GM19468 (cell line): Measurements from ENCODE around the gene NMRK1.
A peak's percentile ranks its signal among the peaks of the same experiment; 100 is the strongest.

ENCODE experiments used
- ATAC-seq: cut with Tn5 transposase; IDR thresholded peaks from one replicate; pipeline ENCODE4 v1.9.1; 2021; ENCODE audit warnings: mild to moderate bottlenecking, moderate library complexity, moderate number of reproducible peaks; ENCODE audit not compliant: unreplicated experiment; ENCODE audit errors: extremely low read depth

Gene NMRK1

GRCh38 chr9:75064307-75065025 is 23.5 kb downstream of the NMRK1 start:
- no peak for ATAC-seq

- no peak for ATAC-seq
Measured at GRCh38 chr9:75063556-75064305, 24.2 kb downstream of the NMRK1 start.

GRCh38 chr9:75061169-75061568 is 26.8 kb downstream of the NMRK1 start:
- no peak for ATAC-seq

GRCh38 chr9:75054368-75055001 is 33.5 kb downstream of the NMRK1 start:
- no peak for ATAC-seq

GRCh38 chr9:75053869-75054268 is 34.1 kb downstream of the NMRK1 start:
- ATAC-seq, result peak; percentile 97

- no peak for ATAC-seq
Measured at GRCh38 chr9:75051285-75051684, 36.7 kb downstream of the NMRK1 start.

GRCh38 chr9:75047506-75047905 is 40.4 kb downstream of the NMRK1 start:
- ATAC-seq, result no peak

GRCh38 chr9:75046725-75047345 is 41.1 kb downstream of the NMRK1 start:
- no peak for ATAC-seq

- no peak for ATAC-seq
Measured at GRCh38 chr9:75041041-75041440, 46.9 kb downstream of the NMRK1 start.

- no peak for ATAC-seq
Measured at GRCh38 chr9:75039801-75040200, 48.2 kb downstream of the NMRK1 start.

- ATAC-seq, result no peak
Measured at GRCh38 chr9:75039009-75039408, 48.9 kb downstream of the NMRK1 start.

GRCh38 chr9:75036793-75037192 is 51.2 kb downstream of the NMRK1 start:
- no peak for ATAC-seq

- ATAC-seq, result peak; percentile 77
Measured at GRCh38 chr9:75033791-75034473, 54.0 kb downstream of the NMRK1 start.

- peak; percentile 11 for ATAC-seq
Measured at GRCh38 chr9:75027187-75028107, 60.5 kb downstream of the NMRK1 start.

GRCh38 chr9:75023846-75024245 is 64.1 kb downstream of the NMRK1 start:
- no peak for ATAC-seq

GRCh38 chr9:75019654-75020053 is 68.3 kb downstream of the NMRK1 start:
- no peak for ATAC-seq

- ATAC-seq, result no peak
Measured at GRCh38 chr9:75019022-75019421, 68.9 kb downstream of the NMRK1 start.

- no peak for ATAC-seq
Measured at GRCh38 chr9:75017378-75017777, 70.6 kb downstream of the NMRK1 start.

GRCh38 chr9:75013735-75014134 is 74.2 kb downstream of the NMRK1 start:
- ATAC-seq, result no peak
